HEK293T (cell line): ENCODE results near the gene TTC9C.

Experiments used
- ARNT ChIP-seq: fragments of 450-650 bp; IDR thresholded peaks from 2 replicates; pipeline ENCODE4 v1.6.1; 2017; ENCODE audit warnings: mild to moderate bottlenecking
- CTBP1 ChIP-seq: fragments of 450-650 bp; IDR thresholded peaks from 2 replicates; pipeline ENCODE4 v1.6.1; 2016; ENCODE audit warnings: borderline replicate concordance
- FOXM1 ChIP-seq: fragments of 450-650 bp; IDR thresholded peaks from 2 replicates; pipeline ENCODE4 v1.6.1; 2017; ENCODE audit warnings: mild to moderate bottlenecking, borderline replicate concordance
- HDGF ChIP-seq: fragments of 450-650 bp; IDR thresholded peaks from 2 replicates; pipeline ENCODE4 v1.6.1; 2017; ENCODE audit warnings: antibody characterized with exemption, borderline replicate concordance
- L3MBTL2 ChIP-seq: fragments of 450-650 bp; conservative IDR thresholded peaks from 2 replicates; pipeline ENCODE4 v1.6.1; 2016; ENCODE audit warnings: mild to moderate bottlenecking
- NFRKB ChIP-seq: fragments of 450-650 bp; IDR thresholded peaks from 2 replicates; pipeline ENCODE4 v1.6.1; 2016; ENCODE audit warnings: mild to moderate bottlenecking, moderate library complexity

- no peak for TF ChIP-seq CTBP1
- TF ChIP-seq ARNT: no peak
- TF ChIP-seq FOXM1: no peak
- no peak for TF ChIP-seq NFRKB
- TF ChIP-seq L3MBTL2: no peak
- no peak for TF ChIP-seq HDGF
Measured at GRCh38 chr11:62774407-62774806, 46.1 kb downstream of the TTC9C start.
